ENCODE measurements around the gene GSG1L. TPM values are rescaled to one million over a fixed set of nuclear protein-coding genes. Genes with fewer than 3 reads are reported as not detected.

The GSG1L gene
- polyA plus RNA-seq, 3 donors: not detected

DNA sequence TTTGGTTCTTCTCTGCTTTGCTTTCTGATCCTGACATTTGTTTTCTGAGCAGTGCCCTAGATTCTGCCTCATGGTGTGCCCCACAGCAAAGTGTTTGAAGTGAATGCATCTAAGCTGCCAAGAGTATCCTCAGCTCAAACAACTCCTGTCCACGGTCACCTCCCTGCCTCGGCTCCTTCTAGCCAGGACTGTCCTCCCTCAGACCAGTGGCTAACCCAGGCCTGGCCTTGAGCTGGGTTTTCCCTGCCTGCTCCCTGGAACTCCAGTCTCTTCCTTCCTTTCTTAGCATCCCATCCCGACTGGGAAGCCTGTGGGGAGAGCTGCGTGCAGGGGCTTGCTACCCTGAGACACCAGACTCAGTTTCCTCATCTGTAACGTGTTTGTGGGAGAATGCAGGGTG lies 256.5 kb downstream of the GSG1L start:
- Histone ChIP-seq H3K27me3 (ENCODE audit: control insufficient read depth in 2 of 2, insufficient read depth in 2 of 2, low read length in 2 of 2) (no peaks in the 10 kb centered on the region), H3K4me1 (ENCODE audit: control insufficient read depth in 1 of 2, insufficient read depth in 2 of 2, low read length in 2 of 2) (no peaks in the 10 kb centered on the region), H2AFZ (ENCODE audit: insufficient read depth, low read depth, low read length, poor library complexity, severe bottlenecking) (no peak overlapping the region), H3K4me3 (replicated peaks in 1 of 3; ENCODE audit: low read depth in 2 of 3, low read length in 3 of 3) (no peak overlapping the region), H4K20me1 (ENCODE audit: insufficient read depth, low read length) (no peaks in the 10 kb centered on the region), H3K4me2 (replicated peaks; ENCODE audit: extremely low read depth, low read length, poor library complexity, severe bottlenecking) (no peak overlapping the region), H3K27ac (ENCODE audit: low read depth in 1 of 2, low read length in 2 of 2) (no peak overlapping the region), H3K9ac (ENCODE audit: insufficient read depth, low read length, poor library complexity, severe bottlenecking) (no peak overlapping the region), H3K36me3 (replicated peaks in 1 of 2; ENCODE audit: control insufficient read depth in 1 of 2, insufficient read depth in 2 of 2, low read length in 2 of 2) (no peaks in the 10 kb centered on the region), H3K79me2 (ENCODE audit: insufficient read depth, low read length) (no peaks in the 10 kb centered on the region), H3K9me3 (replicated peaks in 1 of 2; ENCODE audit: control insufficient read depth in 1 of 2, insufficient read depth in 1 of 2, low read length in 2 of 2) (no peaks in the 10 kb centered on the region)
- H3K4me1 Mint-ChIP-seq: no peaks in the 10 kb centered on the region
- DNase-seq: no peak
- peaks cover 0 to 5% (median 0%) of the 10 kb centered on the region in 7 donors for H3K9me3 Mint-ChIP-seq
- peaks cover 3 to 11% (median 8%) of the 10 kb centered on the region in 3 donors for H3K27me3 Mint-ChIP-seq (ENCODE audit: low read depth in 3 of 3)
- H3K27ac Mint-ChIP-seq: no peak overlapping the region
- no peak overlapping the region for H3K4me3 Mint-ChIP-seq
- intact Hi-C loops (cut with micrococcal nuclease): no loop called here
- TF ChIP-seq, protein P1, sequence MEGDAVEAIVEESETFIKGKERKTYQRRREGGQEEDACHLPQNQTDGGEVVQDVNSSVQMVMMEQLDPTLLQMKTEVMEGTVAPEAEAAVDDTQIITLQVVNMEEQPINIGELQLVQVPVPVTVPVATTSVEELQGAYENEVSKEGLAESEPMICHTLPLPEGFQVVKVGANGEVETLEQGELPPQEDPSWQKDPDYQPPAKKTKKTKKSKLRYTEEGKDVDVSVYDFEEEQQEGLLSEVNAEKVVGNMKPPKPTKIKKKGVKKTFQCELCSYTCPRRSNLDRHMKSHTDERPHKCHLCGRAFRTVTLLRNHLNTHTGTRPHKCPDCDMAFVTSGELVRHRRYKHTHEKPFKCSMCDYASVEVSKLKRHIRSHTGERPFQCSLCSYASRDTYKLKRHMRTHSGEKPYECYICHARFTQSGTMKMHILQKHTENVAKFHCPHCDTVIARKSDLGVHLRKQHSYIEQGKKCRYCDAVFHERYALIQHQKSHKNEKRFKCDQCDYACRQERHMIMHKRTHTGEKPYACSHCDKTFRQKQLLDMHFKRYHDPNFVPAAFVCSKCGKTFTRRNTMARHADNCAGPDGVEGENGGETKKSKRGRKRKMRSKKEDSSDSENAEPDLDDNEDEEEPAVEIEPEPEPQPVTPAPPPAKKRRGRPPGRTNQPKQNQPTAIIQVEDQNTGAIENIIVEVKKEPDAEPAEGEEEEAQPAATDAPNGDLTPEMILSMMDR (IDR thresholded peaks at IDR 0.05): no peak
- H3K36me3 Mint-ChIP-seq: no peaks in the 10 kb centered on the region
- WGBS (ENCODE audit: insufficient coverage): 90% methylated on average over 2 of the region's 5 CpGs

DNA sequence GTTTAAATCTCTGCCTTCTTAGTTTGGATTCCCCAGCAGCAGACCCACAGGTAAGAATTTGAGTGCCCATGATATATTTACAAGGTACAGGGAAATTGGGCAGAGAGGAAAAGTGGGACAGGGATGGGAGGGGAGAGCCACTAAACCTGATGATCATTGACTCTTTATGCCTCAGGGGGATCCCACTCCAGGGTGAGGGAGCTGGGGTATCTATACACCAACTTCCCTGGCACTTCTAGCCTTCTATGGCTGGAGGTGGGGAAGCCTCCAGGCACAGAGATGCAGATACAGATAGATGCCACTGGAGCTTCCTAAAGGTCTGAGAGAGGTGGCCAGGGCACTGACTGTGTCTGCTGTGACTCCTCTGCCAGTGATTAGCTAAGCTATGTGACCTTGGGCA lies 257.1 kb downstream of the GSG1L start:
- Histone ChIP-seq H3K4me1 (ENCODE audit: control insufficient read depth in 1 of 2, insufficient read depth in 2 of 2, low read length in 2 of 2) (no peaks in the 10 kb centered on the region), H3K36me3 (replicated peaks in 1 of 2; ENCODE audit: control insufficient read depth in 1 of 2, insufficient read depth in 2 of 2, low read length in 2 of 2) (no peaks in the 10 kb centered on the region), H2AFZ (ENCODE audit: insufficient read depth, low read depth, low read length, poor library complexity, severe bottlenecking) (no peak overlapping the region), H3K9me3 (replicated peaks in 1 of 2; ENCODE audit: control insufficient read depth in 1 of 2, insufficient read depth in 1 of 2, low read length in 2 of 2) (no peaks in the 10 kb centered on the region), H3K9ac (ENCODE audit: insufficient read depth, low read length, poor library complexity, severe bottlenecking) (no peak overlapping the region), H3K4me3 (replicated peaks in 1 of 3; ENCODE audit: low read depth in 2 of 3, low read length in 3 of 3) (no peak overlapping the region), H3K27ac (ENCODE audit: low read depth in 1 of 2, low read length in 2 of 2) (no peak overlapping the region), H3K27me3 (ENCODE audit: control insufficient read depth in 2 of 2, insufficient read depth in 2 of 2, low read length in 2 of 2) (no peaks in the 10 kb centered on the region), H3K4me2 (replicated peaks; ENCODE audit: extremely low read depth, low read length, poor library complexity, severe bottlenecking) (no peak overlapping the region), H4K20me1 (ENCODE audit: insufficient read depth, low read length) (no peaks in the 10 kb centered on the region), H3K79me2 (ENCODE audit: insufficient read depth, low read length) (no peaks in the 10 kb centered on the region)
- Mint-ChIP-seq H3K9me3 (peaks cover 0 to 5% (median 0%) of the 10 kb centered on the region in 7 donors), H3K4me3 (no peak overlapping the region), H3K27me3 (ENCODE audit: low read depth in 3 of 3) (peaks cover 4 to 11% (median 8%) of the 10 kb centered on the region in 3 donors), H3K36me3 (no peaks in the 10 kb centered on the region), H3K4me1 (no peaks in the 10 kb centered on the region), H3K27ac (no peak overlapping the region)
- intact Hi-C loops (cut with micrococcal nuclease): no loop called here
- TF ChIP-seq, protein P1 (IDR thresholded peaks at IDR 0.05): no peak
- no peak for DNase-seq

Measured in CD14-positive monocyte (primary cell).